ENCODE measurements around the gene ZNF160.

DNA sequence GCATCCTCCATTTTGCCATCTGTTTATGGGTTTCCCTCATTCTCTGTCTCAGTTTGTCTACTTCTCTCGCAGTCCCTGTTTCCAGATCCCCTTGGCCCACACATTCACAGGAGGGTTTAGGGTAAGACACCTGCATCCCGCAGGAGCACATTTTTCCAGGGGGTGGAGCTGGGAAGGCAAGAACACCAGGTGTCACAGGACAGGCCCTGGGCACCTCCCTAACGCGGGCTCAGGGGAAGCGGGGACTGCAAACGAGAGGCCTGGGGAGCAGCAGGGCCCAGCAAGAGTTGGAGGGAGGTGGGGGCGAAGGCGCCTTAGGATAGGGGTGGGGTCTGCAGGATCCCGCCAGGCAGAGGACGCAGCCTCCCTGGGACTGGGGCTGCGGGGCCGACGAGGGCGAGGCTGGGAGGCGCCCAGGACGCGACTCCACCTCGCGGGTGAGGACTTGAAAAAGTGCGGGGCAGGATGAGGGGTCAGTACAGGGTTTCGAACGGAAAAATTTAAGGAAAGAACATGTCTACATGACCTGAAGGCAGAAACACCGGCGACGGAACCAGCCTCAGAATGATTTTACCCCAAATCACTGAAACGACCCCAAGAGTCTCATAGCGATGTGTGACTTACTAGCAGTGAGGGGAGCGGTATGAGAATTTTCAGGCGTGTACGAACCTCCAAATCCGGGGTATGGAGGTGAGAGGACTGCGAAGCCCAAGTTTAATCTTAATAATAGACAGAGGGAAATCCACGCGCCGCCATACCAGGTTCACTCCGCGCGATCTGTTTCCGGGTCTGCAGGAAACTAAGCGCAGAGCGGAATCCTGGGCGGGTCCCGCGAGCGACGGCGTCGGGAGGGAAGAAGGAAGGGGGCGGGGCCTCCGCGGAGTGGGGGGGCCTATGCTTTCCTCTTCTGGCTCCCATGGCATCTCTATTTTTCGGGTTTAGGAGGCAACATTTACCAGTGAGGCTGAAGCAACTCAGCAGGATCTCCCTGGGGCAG, 65.8 kb downstream of the ZNF160 start:
- TF ChIP-seq, protein P1, sequence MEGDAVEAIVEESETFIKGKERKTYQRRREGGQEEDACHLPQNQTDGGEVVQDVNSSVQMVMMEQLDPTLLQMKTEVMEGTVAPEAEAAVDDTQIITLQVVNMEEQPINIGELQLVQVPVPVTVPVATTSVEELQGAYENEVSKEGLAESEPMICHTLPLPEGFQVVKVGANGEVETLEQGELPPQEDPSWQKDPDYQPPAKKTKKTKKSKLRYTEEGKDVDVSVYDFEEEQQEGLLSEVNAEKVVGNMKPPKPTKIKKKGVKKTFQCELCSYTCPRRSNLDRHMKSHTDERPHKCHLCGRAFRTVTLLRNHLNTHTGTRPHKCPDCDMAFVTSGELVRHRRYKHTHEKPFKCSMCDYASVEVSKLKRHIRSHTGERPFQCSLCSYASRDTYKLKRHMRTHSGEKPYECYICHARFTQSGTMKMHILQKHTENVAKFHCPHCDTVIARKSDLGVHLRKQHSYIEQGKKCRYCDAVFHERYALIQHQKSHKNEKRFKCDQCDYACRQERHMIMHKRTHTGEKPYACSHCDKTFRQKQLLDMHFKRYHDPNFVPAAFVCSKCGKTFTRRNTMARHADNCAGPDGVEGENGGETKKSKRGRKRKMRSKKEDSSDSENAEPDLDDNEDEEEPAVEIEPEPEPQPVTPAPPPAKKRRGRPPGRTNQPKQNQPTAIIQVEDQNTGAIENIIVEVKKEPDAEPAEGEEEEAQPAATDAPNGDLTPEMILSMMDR (IDR thresholded peaks at IDR 0.05; ENCODE audit: poor library complexity), result no peak
- no peak for TF ChIP-seq EZH2 (IDR thresholded peaks at IDR 0.05; ENCODE audit: borderline replicate concordance)
